GM19238 (cell line): ENCODE data around the gene TTC33.
"Not testable (repeated sequence)": the region's sequence is repeated elsewhere in the genome, so short reads cannot be mapped to it uniquely, and the experiment has no call there.

Experiments
- DNase-seq: peaks from one replicate; pipeline ENCODE4 v3.0.0; 2011; ENCODE audit warnings: low spot score; ENCODE audit not compliant: insufficient read length

TTC33 gene

GRCh38 chr5:40755407-40756365, at the start of gene TTC33:
TSS of gene TTC33 (minus strand) at chr5:40755961. CDS start at chr5:40747018, 8,943 bp downstream.
- DNase-seq: peak; percentile 81

GRCh38 chr5:40801771-40802562, 46.2 kb upstream of the TTC33 start:
- no peak for DNase-seq

GRCh38 chr5:40799258-40799657, 43.5 kb upstream of the TTC33 start:
- DNase-seq: no peak

- DNase-seq: no peak
These were observed 43.0 kb upstream of the TTC33 start for GRCh38 chr5:40798801-40799210.

GRCh38 chr5:40798012-40798800, 42.4 kb upstream of the TTC33 start, which contains the start of gene PRKAA1:
TSS of gene PRKAA1 (minus strand) at chr5:40798374. CDS start at chr5:40798189, 185 bp downstream.
- DNase-seq: peak; percentile 86

- peak; percentile 32 for DNase-seq
These were observed 41.7 kb upstream of the TTC33 start for GRCh38 chr5:40797273-40798011.

GRCh38 chr5:40796487-40796889, 40.7 kb upstream of the TTC33 start:
- DNase-seq: no peak

GRCh38 chr5:40794877-40795276, 39.1 kb upstream of the TTC33 start:
- not testable (repeated sequence) for DNase-seq

GRCh38 chr5:40794340-40794739, 38.6 kb upstream of the TTC33 start:
- DNase-seq: not testable (repeated sequence)

GRCh38 chr5:40792691-40793090, 36.9 kb upstream of the TTC33 start:
- DNase-seq: not testable (repeated sequence)

GRCh38 chr5:40791715-40792139, 36.0 kb upstream of the TTC33 start:
- no peak for DNase-seq

- DNase-seq: no peak
These were observed 35.3 kb upstream of the TTC33 start for GRCh38 chr5:40790947-40791593.

- not testable (repeated sequence) for DNase-seq
These were observed 33.2 kb upstream of the TTC33 start for GRCh38 chr5:40788941-40789340.

- no peak for DNase-seq
These were observed 32.2 kb upstream of the TTC33 start for GRCh38 chr5:40787986-40788385.

GRCh38 chr5:40786664-40787063, 30.9 kb upstream of the TTC33 start:
- DNase-seq: not testable (repeated sequence)

- DNase-seq: no peak
These were observed 29.2 kb upstream of the TTC33 start for GRCh38 chr5:40784916-40785315.

GRCh38 chr5:40784027-40784653, 28.4 kb upstream of the TTC33 start:
- no peak for DNase-seq

GRCh38 chr5:40781843-40782409, 26.2 kb upstream of the TTC33 start:
- DNase-seq: no peak

GRCh38 chr5:40780858-40781257, 25.1 kb upstream of the TTC33 start:
- DNase-seq: no peak
